Caco-2 (cell line): ENCODE data around the gene RSRC1. TPM values are rescaled to one million over a fixed set of nuclear protein-coding genes. Genes with fewer than 3 reads are reported as not detected.

ENCODE experiments used
- BruUV-seq: library from RNA; stranded (reverse); fragments of 400-500 nt; replicated peaks from 2 replicates; lab custom pipeline; 2021; lab: Mats Ljungman, UMichigan
- CTCF ChIA-PET: fragments of 300-600 bp; sonication (Branson Sonifier 250); formaldehyde crosslinking; loops from one replicate; lab custom pipeline; 2022; ENCODE audit warnings: antibody characterized with exemption; lab: Charles Lee
- POLR2A ChIA-PET: fragments of 300-600 bp; sonication (Branson Sonifier 250); formaldehyde crosslinking; loops from one replicate; lab custom pipeline; 2022; ENCODE audit warnings: antibody characterized with exemption; lab: Charles Lee
- DNase-seq, 2 experiments: peaks; one replicate each; pipeline versions ENCODE4 v3.0.0 to v3.0.0-alpha.2; 2020 to 2022
- H3K27me3 ChIP-seq: replicated peaks from 2 replicates; pipeline ENCODE4 v1.6.0; 2011; ENCODE audit warnings: low read length; ENCODE audit not compliant: control insufficient read depth, insufficient read depth
- H3K36me3 ChIP-seq: 2 replicates; pipeline ENCODE4 v1.5.1; 2011; ENCODE audit warnings: low read length; ENCODE audit not compliant: control insufficient read depth, insufficient read depth
- H3K4me1 ChIP-seq: fragments of 250-450 bp; sonication (Bioruptor Pico); 2 replicates; pipeline ENCODE4 v1.5.1; 2020; ENCODE audit warnings: mild to moderate bottlenecking
- H3K4me3 ChIP-seq: 2 replicates; pipeline ENCODE4 v1.5.1; 2011; ENCODE audit warnings: low read depth, mild to moderate bottlenecking, control low read depth, low read length
- H3K9me3 ChIP-seq: fragments of 250-450 bp; sonication (Bioruptor Pico); 2 replicates; pipeline ENCODE4 v1.5.1; 2020; ENCODE audit warnings: mild to moderate bottlenecking, moderate library complexity
- H3K27ac Mint-ChIP-seq: one replicate; pipeline ENCODE4 v1.8.0; 2022; ENCODE audit warnings: mixed read lengths; ENCODE audit not compliant: unreplicated experiment
- H3K27me3 Mint-ChIP-seq: one replicate; pipeline ENCODE4 v1.8.0; 2022; ENCODE audit warnings: mixed read lengths; ENCODE audit not compliant: insufficient read depth, unreplicated experiment
- H3K36me3 Mint-ChIP-seq: one replicate; pipeline ENCODE4 v1.8.0; 2022; ENCODE audit warnings: mild to moderate bottlenecking, mixed read lengths; ENCODE audit not compliant: insufficient read depth, unreplicated experiment
- H3K4me1 Mint-ChIP-seq: one replicate; pipeline ENCODE4 v1.8.0; 2022; ENCODE audit warnings: low read depth, mixed read lengths; ENCODE audit not compliant: unreplicated experiment
- H3K4me3 Mint-ChIP-seq: one replicate; pipeline ENCODE4 v1.8.0; 2022; ENCODE audit warnings: mild to moderate bottlenecking, moderate library complexity, mixed read lengths; ENCODE audit not compliant: unreplicated experiment
- H3K9me3 Mint-ChIP-seq: one replicate; pipeline ENCODE4 v1.8.0; 2022; ENCODE audit warnings: mixed read lengths; ENCODE audit not compliant: unreplicated experiment
- intact Hi-C: fragments of 100-400 bp; cut with micrococcal nuclease; formaldehyde crosslinking; loops from one replicate; pipeline ENCODE4 v1.10.0; 2022; ENCODE audit not compliant: unreplicated experiment
- total RNA-seq: library from RNA; stranded (reverse); gene quantifications from 2 replicates; pipeline ENCODE4 v1.2.3, GENCODE V29; 2022
- TF ChIP-seq, protein P1 (sequence below), 2 experiments: fragments of 200-600 bp in 1 of 2; IDR thresholded peaks; 1 replicate in 1 of 2; 2 replicates in 1 of 2; pipeline versions ENCODE4 v1.5.1 to v1.8.0; 2011 to 2022; ENCODE audit warnings: antibody characterized with exemption in 1 of 2, control low read depth in 1 of 2, inconsistent platforms in 1 of 2, low read depth in 1 of 2, low read length in 1 of 2, mild to moderate bottlenecking in 1 of 2, moderate library complexity in 1 of 2; ENCODE audit not compliant: insufficient read depth in 1 of 2, severe bottlenecking in 1 of 2, unreplicated experiment in 1 of 2

RSRC1 gene
- total RNA-seq, 1 experiment from 2014 or later: 38.4 TPM

GRCh38 chr3:158379517-158379916 lies 269.6 kb downstream of the RSRC1 start:
- TF ChIP-seq, protein P1, sequence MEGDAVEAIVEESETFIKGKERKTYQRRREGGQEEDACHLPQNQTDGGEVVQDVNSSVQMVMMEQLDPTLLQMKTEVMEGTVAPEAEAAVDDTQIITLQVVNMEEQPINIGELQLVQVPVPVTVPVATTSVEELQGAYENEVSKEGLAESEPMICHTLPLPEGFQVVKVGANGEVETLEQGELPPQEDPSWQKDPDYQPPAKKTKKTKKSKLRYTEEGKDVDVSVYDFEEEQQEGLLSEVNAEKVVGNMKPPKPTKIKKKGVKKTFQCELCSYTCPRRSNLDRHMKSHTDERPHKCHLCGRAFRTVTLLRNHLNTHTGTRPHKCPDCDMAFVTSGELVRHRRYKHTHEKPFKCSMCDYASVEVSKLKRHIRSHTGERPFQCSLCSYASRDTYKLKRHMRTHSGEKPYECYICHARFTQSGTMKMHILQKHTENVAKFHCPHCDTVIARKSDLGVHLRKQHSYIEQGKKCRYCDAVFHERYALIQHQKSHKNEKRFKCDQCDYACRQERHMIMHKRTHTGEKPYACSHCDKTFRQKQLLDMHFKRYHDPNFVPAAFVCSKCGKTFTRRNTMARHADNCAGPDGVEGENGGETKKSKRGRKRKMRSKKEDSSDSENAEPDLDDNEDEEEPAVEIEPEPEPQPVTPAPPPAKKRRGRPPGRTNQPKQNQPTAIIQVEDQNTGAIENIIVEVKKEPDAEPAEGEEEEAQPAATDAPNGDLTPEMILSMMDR (IDR thresholded peaks at IDR 0.05; ENCODE audit: insufficient read depth in 1 of 2, low read depth in 1 of 2, low read length in 1 of 2, severe bottlenecking in 1 of 2, unreplicated experiment in 1 of 2): no peak
- Histone ChIP-seq H3K4me3 (no peak overlapping the region), H3K4me1 (no peaks in the 10 kb centered on the region), H3K36me3 (no peaks in the 10 kb centered on the region), H3K27me3 (no peaks in the 10 kb centered on the region), H3K9me3 (no peaks in the 10 kb centered on the region)
- no peaks in the 10 kb centered on the region for H3K4me1 Mint-ChIP-seq
- intact Hi-C loops: no loop called here
- CTCF ChIA-PET: interaction anchor here (0.7 kb wide), 1 partner anchor 439 kb away, joined by 5 read pairs; no protein-coding TSS in a partner anchor
- no peak for DNase-seq
- H3K4me3 Mint-ChIP-seq: no peak overlapping the region
- H3K9me3 Mint-ChIP-seq: no peaks in the 10 kb centered on the region
- no peak overlapping the region for H3K27ac Mint-ChIP-seq
- no TSS peak for BruUV-seq
- H3K27me3 Mint-ChIP-seq: no peaks in the 10 kb centered on the region
- peaks cover 4% of the 10 kb centered on the region for H3K36me3 Mint-ChIP-seq
- POLR2A ChIA-PET: no interaction called here

DNA sequence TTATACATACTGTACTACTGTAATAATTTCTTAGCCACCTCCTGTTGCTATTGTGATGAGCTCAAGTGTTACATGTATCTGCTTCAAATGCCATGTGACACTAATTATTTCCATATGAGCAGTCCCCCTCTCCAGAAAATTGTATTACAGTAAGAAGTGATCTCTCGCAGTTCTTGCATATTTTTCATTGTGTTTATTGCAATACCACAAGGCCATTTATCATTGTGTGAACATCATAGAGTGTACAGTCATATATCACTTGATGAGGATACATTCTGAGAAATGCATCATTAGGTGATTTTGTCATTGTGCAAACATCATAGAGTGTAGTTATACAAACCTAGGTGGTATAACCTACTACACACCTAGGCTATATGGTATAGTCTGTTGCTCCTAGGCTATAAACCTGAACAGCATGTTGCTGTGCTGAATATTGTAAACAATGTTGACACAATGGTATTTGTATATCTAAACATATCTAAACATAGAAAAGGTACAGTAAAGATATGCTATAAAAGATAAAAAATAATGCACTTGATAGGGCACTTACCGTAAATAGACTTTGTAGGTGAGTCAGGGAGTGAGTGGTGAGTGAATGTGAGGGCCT lies 271.5 kb downstream of the RSRC1 start:
- TF ChIP-seq, protein P1 (IDR thresholded peaks at IDR 0.05; ENCODE audit: insufficient read depth in 1 of 2, low read depth in 1 of 2, low read length in 1 of 2, severe bottlenecking in 1 of 2, unreplicated experiment in 1 of 2): no peak
- H3K36me3 ChIP-seq: no peaks in the 10 kb centered on the region
- H3K27me3 ChIP-seq: no peaks in the 10 kb centered on the region
- CTCF ChIA-PET: no interaction called here
- Mint-ChIP-seq H3K27ac (no peak overlapping the region), H3K4me3 (no peak overlapping the region), H3K4me1 (no peaks in the 10 kb centered on the region), H3K36me3 (peaks cover 4% of the 10 kb centered on the region), H3K9me3 (no peaks in the 10 kb centered on the region), H3K27me3 (no peaks in the 10 kb centered on the region)
- no TSS peak for BruUV-seq
- no peaks in the 10 kb centered on the region for H3K4me1 ChIP-seq
- no peaks in the 10 kb centered on the region for H3K9me3 ChIP-seq
- POLR2A ChIA-PET: no interaction called here
- H3K4me3 ChIP-seq: no peak overlapping the region
- DNase-seq: no peak
- intact Hi-C loops: no loop called here

DNA sequence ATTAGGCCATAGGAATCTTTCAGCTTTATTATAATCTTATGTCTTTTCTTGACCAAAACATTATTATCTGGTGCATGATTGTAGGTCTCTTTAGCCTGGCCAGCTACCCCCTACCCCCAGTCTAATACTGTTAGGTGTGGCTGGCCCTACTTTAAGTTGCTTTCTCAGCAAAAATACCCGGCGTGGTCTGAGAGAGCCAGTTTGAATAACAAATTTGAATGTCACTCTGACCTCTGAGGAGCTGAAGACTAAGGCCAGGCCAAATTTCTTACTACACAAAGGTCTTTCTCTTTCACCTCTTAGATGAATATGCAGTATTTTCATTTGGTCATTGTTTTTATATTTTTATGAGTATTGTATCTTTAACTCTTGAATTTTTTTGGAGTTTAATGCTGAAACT lies 272.6 kb downstream of the RSRC1 start:
- POLR2A ChIA-PET: no interaction called here
- Histone ChIP-seq H3K4me1 (no peaks in the 10 kb centered on the region), H3K36me3 (no peaks in the 10 kb centered on the region), H3K4me3 (no peak overlapping the region), H3K9me3 (no peaks in the 10 kb centered on the region), H3K27me3 (no peaks in the 10 kb centered on the region)
- Mint-ChIP-seq H3K27ac (no peak overlapping the region), H3K27me3 (no peaks in the 10 kb centered on the region), H3K4me1 (no peaks in the 10 kb centered on the region), H3K4me3 (no peak overlapping the region), H3K36me3 (peaks cover 4% of the 10 kb centered on the region), H3K9me3 (no peaks in the 10 kb centered on the region)
- no TSS peak for BruUV-seq
- DNase-seq: no peak
- TF ChIP-seq, protein P1 (IDR thresholded peaks at IDR 0.05; ENCODE audit: insufficient read depth in 1 of 2, low read depth in 1 of 2, low read length in 1 of 2, severe bottlenecking in 1 of 2, unreplicated experiment in 1 of 2): no peak
- intact Hi-C loops: no loop called here
- CTCF ChIA-PET: no interaction called here
